ENCODE measurements around the gene MEIS2.

GRCh38 chr15:37130356-37130755 is 30.0 kb upstream of the MEIS2 start:
- no peak for TF ChIP-seq EP300 (IDR thresholded peaks at IDR 0.05)
- no peak for TF ChIP-seq CTCF (IDR thresholded peaks at IDR 0.05)
- no peak for TF ChIP-seq POLR2A (IDR thresholded peaks at IDR 0.05)
- TF ChIP-seq POLR2AphosphoS5 (IDR thresholded peaks at IDR 0.05): no peak
